PC-9 (cell line): Measurements from ENCODE around the gene ZNF280A. TPM values are rescaled to one million over a fixed set of nuclear protein-coding genes. Genes with fewer than 3 reads are reported as not detected.

Experiments used
- BruUV-seq: library from RNA; stranded (reverse); fragments of 400-500 nt; replicated peaks from 2 replicates; lab custom pipeline; 2021; lab: Mats Ljungman, UMichigan
- CTCF ChIA-PET: fragments of 300-600 bp; sonication (Branson Sonifier 250); formaldehyde crosslinking; loops from one replicate; lab custom pipeline; 2022; ENCODE audit warnings: antibody characterized with exemption; lab: Charles Lee
- POLR2A ChIA-PET: fragments of 300-600 bp; sonication (Branson Sonifier 250); formaldehyde crosslinking; loops from one replicate; lab custom pipeline; 2022; ENCODE audit warnings: antibody characterized with exemption; ENCODE audit not compliant: unreplicated experiment; lab: Charles Lee
- DNase-seq, 2 experiments: peaks; one replicate each; pipeline versions ENCODE4 v3.0.0 to v3.0.0-alpha.2; 2015 to 2022; ENCODE audit warnings: mixed read lengths in 1 of 2
- H2AFZ ChIP-seq: fragments of 200-600 bp; sonication (generic); 2 replicates; pipeline ENCODE4 v1.8.1; 2017; ENCODE audit warnings: antibody characterized with exemption
- H3F3A ChIP-seq: fragments of 200-600 bp; sonication (generic); 2 replicates; pipeline ENCODE4 v1.8.1; 2017; ENCODE audit warnings: antibody characterized with exemption, mild to moderate bottlenecking, low read depth; ENCODE audit not compliant: insufficient read depth
- H3K27ac ChIP-seq: fragments of 200-600 bp; sonication (generic); 2 replicates; pipeline ENCODE4 v1.6.1; 2016; ENCODE audit warnings: mixed run types
- H3K27me3 ChIP-seq: fragments of 200-600 bp; sonication (generic); 2 replicates; pipeline ENCODE4 v1.6.1; 2016; ENCODE audit warnings: low read depth, mixed run types; ENCODE audit not compliant: insufficient read depth
- H3K36me3 ChIP-seq: fragments of 200-600 bp; sonication (generic); 2 replicates; pipeline ENCODE4 v1.6.1; 2016; ENCODE audit warnings: low read depth, mixed run types
- H3K4me1 ChIP-seq: fragments of 200-600 bp; sonication (generic); replicated peaks from 2 replicates; pipeline ENCODE4 v1.6.1; 2016; ENCODE audit warnings: mixed run types; ENCODE audit not compliant: insufficient read depth
- H3K4me2 ChIP-seq: fragments of 200-600 bp; sonication (generic); 2 replicates; pipeline ENCODE4 v1.6.1; 2017; ENCODE audit warnings: mixed run types
- H3K4me3 ChIP-seq: fragments of 200-600 bp; sonication (generic); 2 replicates; pipeline ENCODE4 v1.6.1; 2016; ENCODE audit warnings: mixed run types
- H3K79me2 ChIP-seq: fragments of 200-600 bp; sonication (generic); 2 replicates; pipeline ENCODE4 v1.6.1; 2017; ENCODE audit warnings: low read depth, mixed run types
- H3K9me2 ChIP-seq: fragments of 200-600 bp; sonication (generic); 2 replicates; pipeline ENCODE4 v1.8.1; 2017; ENCODE audit warnings: mild to moderate bottlenecking; ENCODE audit not compliant: insufficient read depth
- H3K9me3 ChIP-seq: fragments of 200-600 bp; sonication (generic); 2 replicates; pipeline ENCODE4 v1.8.1; 2016; ENCODE audit warnings: low read depth; ENCODE audit not compliant: insufficient read depth
- H4K20me1 ChIP-seq: fragments of 200-600 bp; sonication (generic); 2 replicates; pipeline ENCODE4 v1.8.1; 2017; ENCODE audit not compliant: insufficient read depth
- EZH2 ChIP-seq: fragments of 200-600 bp; sonication (generic); IDR thresholded peaks from 2 replicates; pipeline ENCODE4 v1.8.0; 2017; ENCODE audit warnings: antibody characterized with exemption, low read depth
- intact Hi-C: fragments of 100-400 bp; cut with micrococcal nuclease; formaldehyde crosslinking; loops from one replicate; pipeline ENCODE4 v1.10.0; 2022; ENCODE audit not compliant: unreplicated experiment
- total RNA-seq: library from RNA; stranded (reverse); gene quantifications from 2 replicates; pipeline ENCODE4 v1.2.3, GENCODE V29; 2021
- TF ChIP-seq, protein P1 (sequence below): fragments of 200-600 bp; sonication (generic); conservative IDR thresholded peaks from 2 replicates; pipeline ENCODE4 v1.6.1; 2017; ENCODE audit warnings: mixed run types, antibody characterized with exemption, mild to moderate bottlenecking, moderate library complexity

The ZNF280A gene
- total RNA-seq, 1 experiment from 2014 or later: not detected

GRCh38 chr22:22550789-22551434 is 30.8 kb upstream of the ZNF280A start:
- H3K4me3 ChIP-seq: no peak overlapping the region
- no peak for TF ChIP-seq EZH2
- TF ChIP-seq, protein P1, sequence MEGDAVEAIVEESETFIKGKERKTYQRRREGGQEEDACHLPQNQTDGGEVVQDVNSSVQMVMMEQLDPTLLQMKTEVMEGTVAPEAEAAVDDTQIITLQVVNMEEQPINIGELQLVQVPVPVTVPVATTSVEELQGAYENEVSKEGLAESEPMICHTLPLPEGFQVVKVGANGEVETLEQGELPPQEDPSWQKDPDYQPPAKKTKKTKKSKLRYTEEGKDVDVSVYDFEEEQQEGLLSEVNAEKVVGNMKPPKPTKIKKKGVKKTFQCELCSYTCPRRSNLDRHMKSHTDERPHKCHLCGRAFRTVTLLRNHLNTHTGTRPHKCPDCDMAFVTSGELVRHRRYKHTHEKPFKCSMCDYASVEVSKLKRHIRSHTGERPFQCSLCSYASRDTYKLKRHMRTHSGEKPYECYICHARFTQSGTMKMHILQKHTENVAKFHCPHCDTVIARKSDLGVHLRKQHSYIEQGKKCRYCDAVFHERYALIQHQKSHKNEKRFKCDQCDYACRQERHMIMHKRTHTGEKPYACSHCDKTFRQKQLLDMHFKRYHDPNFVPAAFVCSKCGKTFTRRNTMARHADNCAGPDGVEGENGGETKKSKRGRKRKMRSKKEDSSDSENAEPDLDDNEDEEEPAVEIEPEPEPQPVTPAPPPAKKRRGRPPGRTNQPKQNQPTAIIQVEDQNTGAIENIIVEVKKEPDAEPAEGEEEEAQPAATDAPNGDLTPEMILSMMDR: no peak
- H3K4me2 ChIP-seq: no peak overlapping the region
- POLR2A ChIA-PET: no interaction called here
- no peak overlapping the region for H3K27ac ChIP-seq
- no peak overlapping the region for H2AFZ ChIP-seq
- H3K9me2 ChIP-seq: no peaks in the 10 kb centered on the region
- no peak for DNase-seq
- H3K79me2 ChIP-seq: no peaks in the 10 kb centered on the region
- no peaks in the 10 kb centered on the region for H3F3A ChIP-seq
- BruUV-seq: no TSS peak
- CTCF ChIA-PET: no interaction called here
- peaks cover 30% of the 10 kb centered on the region for H3K27me3 ChIP-seq
- no peaks in the 10 kb centered on the region for H4K20me1 ChIP-seq
- H3K36me3 ChIP-seq: no peaks in the 10 kb centered on the region
- intact Hi-C loops: no loop called here
- H3K4me1 ChIP-seq: no peaks in the 10 kb centered on the region
- H3K9me3 ChIP-seq: no peaks in the 10 kb centered on the region

DNA sequence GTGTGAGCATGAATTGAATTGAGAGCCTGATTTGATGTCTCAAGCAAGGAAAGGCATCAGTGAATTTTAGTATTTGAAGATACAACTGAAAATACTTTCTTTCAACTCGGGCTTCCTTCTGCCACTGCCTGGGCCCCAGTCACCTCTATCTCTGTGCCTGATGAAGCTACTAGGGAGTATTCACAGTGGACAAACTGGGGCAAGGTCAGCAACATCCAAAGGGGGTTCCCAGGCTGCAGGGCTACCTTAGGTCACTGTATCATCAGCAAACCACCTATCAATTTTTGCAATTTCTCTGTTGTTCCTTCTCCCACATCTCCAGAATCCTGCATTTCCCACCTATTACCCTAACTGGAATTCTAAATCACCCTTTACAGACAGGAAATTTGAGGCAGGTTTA is 28.8 kb upstream of the ZNF280A start:
- Histone ChIP-seq H3K4me1 (no peaks in the 10 kb centered on the region), H3K27ac (no peak overlapping the region), H3F3A (no peaks in the 10 kb centered on the region), H3K36me3 (no peaks in the 10 kb centered on the region), H4K20me1 (no peaks in the 10 kb centered on the region), H3K27me3 (peaks cover 30% of the 10 kb centered on the region), H3K79me2 (no peaks in the 10 kb centered on the region), H3K4me3 (no peak overlapping the region), H3K9me2 (no peaks in the 10 kb centered on the region), H2AFZ (no peak overlapping the region), H3K9me3 (no peaks in the 10 kb centered on the region), H3K4me2 (no peak overlapping the region)
- TF ChIP-seq, protein P1: no peak
- TF ChIP-seq EZH2: no peak
- intact Hi-C loops: no loop called here
- CTCF ChIA-PET: no interaction called here
- BruUV-seq: no TSS peak
- POLR2A ChIA-PET: no interaction called here
- no peak for DNase-seq

GRCh38 chr22:22548317-22548716 is 28.2 kb upstream of the ZNF280A start:
- no peaks in the 10 kb centered on the region for H3K9me2 ChIP-seq
- TF ChIP-seq, protein P1: no peak
- TF ChIP-seq EZH2: no peak
- intact Hi-C loops: no loop called here
- H2AFZ ChIP-seq: no peak overlapping the region
- H3K27me3 ChIP-seq: peaks cover 30% of the 10 kb centered on the region
- no peak overlapping the region for H3K4me2 ChIP-seq
- ChIA-PET CTCF (no interaction called here), POLR2A (no interaction called here)
- no peaks in the 10 kb centered on the region for H3K9me3 ChIP-seq
- H3K27ac ChIP-seq: no peak overlapping the region
- no peak for DNase-seq
- no peaks in the 10 kb centered on the region for H4K20me1 ChIP-seq
- BruUV-seq: no TSS peak
- no peaks in the 10 kb centered on the region for H3K4me1 ChIP-seq
- H3K36me3 ChIP-seq: no peaks in the 10 kb centered on the region
- no peaks in the 10 kb centered on the region for H3F3A ChIP-seq
- no peak overlapping the region for H3K4me3 ChIP-seq
- no peaks in the 10 kb centered on the region for H3K79me2 ChIP-seq
